HG03558 (cell line): Measurements from ENCODE around the gene RNF213.

ENCODE experiments used
- ATAC-seq: cut with Tn5 transposase; IDR thresholded peaks from one replicate; pipeline ENCODE4 v1.9.1; 2021; ENCODE audit warnings: moderate number of reproducible peaks; ENCODE audit not compliant: unreplicated experiment; ENCODE audit errors: extremely low read depth

The RNF213 gene

DNA sequence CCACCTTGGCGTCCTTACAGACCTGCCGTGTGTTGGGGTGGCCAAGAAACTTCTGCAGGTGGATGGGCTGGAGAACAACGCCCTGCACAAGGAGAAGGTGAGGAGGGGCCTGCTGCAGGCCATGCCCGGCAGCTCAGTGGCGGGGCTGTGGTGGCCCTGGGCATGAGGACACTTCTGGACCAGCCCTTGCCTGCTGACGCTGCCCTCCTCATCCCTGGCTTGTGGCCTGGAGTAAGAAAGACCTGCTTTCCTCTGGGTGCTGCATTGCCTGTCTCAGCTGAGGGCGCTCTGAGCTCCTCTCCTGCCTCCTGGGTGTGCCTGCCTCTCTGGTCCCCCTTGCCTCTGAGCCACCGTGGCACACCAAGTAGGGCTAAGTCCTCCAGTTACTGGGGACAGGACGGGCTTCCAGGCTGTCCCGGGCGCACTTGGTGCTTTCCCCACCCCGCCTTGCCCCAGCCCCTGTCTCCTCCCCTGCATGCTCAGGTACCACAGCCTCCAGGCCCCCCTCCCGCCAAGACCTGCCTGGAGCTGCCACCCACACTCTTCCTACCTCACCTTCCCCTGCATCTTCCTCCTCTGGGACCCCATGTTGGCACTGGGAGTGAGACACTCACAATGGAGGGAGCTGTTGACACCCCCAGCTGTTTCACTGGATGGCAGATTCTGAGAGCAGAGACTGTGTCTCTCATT lies 163.0 kb downstream of the RNF213 start:
- ATAC-seq, result no peak

DNA sequence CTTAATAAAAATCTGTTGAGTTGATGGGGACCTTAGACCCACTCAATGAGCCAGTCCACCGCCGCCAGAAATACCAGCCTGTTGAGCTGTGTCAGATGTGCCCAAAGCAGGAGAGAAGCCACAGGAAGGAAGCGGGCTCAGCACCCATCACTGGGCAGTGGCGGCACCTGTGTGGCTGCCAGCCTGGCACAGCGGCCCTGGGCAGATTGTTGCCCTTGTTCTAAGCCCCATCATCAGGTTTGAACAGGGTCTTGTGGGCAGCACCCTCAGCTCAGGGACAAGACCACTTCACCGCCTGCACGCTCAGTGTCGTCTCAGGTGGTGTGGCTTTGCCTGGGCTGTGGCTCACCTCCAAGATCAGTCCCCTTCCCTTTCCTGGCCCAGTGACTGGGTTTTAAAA lies 163.6 kb downstream of the RNF213 start:
- ATAC-seq, result no peak

DNA sequence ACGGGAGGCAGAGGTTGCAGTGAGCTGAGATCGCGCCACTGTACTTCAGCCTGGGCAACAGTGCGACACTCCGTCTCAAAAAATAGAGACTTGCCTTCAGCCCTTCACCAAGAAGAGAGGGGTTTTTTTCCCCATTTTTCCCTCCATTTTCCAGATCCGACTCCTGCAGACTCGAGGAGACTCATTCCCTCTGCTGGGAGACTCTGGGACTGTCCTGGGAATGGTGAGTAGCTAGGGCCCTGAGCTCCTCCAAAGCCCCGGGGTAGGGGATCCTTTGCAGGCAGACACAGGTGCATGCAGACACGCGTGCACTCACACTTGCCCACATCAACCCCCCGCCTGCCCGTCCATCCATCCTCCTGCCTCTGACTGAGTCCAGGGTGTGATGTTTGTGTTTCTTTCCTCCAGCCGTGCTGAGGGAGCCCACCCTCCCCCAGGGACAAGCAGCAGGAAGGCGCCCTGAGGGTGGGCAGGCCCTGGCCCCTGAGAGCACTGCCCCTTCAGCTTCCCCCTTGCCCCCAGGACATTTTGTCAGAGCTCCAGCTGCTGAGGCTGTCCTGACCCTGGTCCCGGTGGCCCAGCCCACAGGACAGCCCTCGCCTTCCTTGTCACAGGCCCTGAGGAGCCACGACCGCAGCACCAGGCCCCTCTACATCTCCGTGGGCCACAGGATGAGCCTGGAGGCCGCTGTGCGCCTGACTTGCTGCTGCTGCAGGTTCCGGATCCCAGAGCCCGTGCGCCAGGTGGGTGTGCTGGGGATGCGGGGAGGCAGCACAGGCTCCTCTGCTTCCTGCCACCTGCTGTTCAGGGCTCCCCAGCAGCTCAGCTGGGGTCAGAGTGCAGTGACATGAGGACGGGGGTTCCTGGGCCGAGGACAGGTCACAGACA lies 164.5 kb downstream of the RNF213 start:
- no peak for ATAC-seq

DNA sequence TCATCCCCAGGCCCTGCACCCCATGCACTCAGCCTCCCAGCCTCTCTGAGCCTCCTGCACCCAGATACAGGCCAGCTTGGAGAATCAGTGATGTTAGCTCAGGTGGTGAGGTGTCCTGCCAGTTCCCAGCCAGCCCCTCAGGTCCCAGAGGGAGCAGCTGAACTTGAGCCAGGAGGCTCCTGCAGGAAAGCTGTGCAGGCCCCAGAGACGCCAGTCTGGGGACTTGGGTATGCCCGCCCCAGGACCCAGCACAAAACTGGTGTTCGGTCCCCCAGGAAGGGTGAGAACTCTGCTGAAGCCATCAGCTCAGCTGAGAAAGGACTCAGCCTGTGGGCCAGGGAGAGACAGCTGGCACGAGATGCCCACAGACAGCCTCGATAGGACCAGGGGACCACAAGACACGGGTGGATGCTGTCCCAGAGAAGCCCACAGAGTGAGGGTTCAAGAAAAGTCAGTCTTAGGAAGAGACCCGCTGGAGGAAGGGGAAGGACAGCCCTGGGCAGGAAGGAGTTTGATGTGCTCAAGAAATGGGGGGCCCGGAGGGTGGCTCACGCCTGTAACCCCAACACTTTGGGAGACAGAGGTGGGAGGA lies 165.3 kb downstream of the RNF213 start:
- no peak for ATAC-seq

DNA sequence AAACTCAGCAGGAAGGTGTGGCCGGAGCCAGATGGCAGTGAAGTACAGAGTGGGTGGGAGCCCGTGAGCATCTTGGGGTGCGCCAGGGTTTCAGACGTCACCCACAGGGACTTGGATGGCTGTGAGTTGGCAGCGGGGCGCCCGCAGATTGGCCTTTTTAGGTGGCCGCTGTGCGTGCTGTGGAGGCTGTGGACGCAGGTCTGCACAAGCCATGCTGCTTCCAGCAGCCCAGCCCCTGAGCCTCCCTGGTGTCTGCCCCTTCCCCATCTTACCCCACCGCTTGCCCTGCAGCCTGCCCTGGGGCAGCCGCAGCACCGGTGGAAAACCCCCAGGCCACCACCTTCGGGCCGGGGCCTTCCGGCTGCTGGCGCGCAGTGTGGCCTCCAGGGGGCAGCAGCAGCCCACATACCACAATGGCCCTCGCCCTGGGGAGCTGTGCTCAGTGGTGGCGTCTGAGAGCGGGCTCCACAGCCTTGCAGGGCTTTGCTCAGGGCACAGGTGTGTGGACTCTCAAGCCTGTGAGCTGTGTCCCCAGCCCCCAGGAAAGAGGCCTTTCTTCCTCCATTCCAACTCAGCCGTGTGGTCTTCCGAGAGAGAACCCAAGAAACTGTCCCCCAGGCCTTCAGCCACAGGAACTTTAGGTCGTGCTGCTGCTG lies 166.1 kb downstream of the RNF213 start:
- ATAC-seq, result no peak

DNA sequence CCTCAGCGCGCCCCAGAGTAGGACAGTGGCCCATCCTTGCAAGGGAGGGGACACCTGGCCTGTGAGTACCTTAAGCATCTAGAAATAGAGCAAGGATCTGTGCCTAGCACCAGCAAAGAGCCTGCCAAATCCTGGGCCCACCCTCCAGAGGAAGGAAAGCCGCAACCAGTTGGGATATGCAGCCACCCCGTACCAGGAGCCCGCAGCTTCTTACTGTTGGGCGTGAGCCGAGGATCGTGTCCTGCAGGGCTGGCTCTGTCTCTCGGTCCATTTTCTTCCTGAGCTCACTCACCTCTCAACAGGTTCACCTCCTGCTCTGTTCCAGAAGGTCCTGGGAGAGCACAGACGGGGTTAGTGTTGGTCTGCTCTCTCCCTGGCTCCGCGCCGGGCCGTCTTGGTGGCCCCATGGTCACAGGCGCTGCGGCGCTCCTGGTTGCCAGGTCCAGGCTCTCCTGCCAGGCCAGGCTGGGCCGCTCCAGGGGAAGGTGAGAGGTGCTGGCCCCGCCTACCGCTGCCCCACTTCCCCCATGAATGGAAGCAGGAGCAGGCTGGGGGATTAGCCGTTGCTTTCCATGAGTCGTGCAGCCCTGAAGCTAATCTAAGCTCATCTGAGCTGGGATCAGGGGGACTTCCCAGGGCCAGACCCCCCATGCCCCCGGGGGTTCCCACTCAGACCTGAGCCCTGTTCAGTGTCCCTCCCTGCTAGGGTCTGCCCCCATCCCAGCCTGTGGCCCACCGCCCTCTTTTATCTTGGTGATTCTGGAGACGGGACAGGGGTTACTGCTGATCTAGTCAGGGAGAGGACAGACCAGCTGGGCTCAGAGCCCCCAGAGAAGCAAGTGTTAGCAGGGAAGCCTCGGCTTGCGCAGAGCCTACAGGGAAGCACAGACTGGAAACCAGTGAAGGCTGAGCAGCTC lies 167.0 kb downstream of the RNF213 start:
- ATAC-seq, result no peak

DNA sequence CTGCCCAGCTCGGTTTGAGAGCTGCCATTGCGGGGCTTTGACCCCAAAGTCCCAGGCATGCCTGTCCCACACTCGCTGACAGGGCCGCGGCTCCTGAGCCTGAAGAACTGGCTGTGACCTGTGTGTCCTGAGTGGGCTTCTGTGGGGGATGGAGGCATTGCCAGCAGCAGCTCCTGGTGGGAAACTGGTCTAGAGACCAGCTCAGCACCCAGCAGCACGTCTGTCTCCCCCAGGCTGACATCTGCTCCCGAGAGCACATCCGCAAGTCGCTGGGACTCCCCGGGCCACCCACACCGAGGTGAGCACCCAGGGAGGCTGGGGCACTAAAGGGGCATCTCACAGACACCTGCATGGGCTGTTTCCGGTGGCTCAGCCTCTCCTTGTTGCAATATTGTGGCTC lies 167.7 kb downstream of the RNF213 start:
- ATAC-seq, result no peak

DNA sequence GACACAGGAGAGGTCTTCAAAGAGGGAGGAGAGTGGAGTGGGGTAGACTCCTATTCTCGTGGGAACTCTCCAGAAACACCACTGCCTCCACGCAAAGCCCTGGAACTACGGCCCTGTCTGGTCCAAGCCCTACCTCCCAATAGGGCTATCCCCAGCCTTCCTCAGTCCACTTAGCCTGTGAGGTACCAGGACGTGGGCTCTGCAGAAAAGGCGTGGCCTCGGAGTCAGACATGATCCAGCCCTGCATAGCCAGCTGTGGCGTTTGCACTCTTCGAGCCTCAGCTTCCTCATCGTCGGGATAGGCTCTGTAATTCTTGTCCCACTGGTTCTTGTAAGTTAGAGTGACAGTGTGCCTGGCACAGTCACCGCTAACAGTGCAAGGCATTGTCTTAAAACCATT lies 168.1 kb downstream of the RNF213 start:
- ATAC-seq, result no peak

DNA sequence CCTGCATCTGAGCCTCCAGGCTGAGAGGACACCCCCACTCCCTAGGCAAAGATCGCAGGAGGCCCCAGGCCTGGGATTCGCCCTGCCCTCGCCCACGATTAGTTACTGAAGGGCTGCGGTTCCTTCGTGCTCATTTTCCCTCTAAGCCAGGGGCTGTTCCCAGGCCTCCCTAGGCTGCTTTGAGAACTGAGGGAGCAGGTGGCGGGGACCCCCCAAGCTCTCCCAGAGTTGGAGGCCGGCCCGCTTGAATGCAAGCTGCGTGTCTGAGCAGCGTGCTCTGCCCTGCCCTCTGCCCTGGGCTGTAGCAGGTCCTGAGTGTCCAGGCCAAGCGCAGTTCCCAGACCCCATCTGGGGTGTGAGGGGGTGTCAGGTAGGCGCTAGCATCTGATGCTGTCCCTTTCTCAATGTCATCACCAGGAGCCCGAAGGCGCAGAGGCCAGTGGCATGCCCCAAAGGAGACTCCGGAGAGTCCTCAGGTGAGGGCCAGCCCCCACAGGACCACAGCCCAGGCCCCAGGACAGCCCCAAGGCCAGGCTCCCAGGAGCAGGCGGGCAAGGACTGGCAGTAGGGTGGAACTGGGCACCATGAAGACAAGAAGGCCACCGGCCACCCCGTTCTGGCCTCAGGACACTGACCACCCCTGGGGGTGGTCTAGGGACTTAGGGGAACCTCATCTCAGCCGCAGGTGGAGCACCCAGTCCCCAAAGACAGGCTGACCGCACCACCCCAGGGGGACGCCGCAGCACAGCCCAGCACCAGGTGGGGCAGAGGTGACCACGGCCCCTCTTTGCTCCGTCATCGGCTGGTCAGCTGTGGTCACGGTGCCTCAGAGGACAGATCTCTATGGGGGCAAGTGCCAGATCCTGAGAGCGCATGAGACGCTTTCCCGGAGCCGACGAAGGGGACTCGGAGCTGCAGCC lies 169.0 kb downstream of the RNF213 start:
- ATAC-seq, result no peak

DNA sequence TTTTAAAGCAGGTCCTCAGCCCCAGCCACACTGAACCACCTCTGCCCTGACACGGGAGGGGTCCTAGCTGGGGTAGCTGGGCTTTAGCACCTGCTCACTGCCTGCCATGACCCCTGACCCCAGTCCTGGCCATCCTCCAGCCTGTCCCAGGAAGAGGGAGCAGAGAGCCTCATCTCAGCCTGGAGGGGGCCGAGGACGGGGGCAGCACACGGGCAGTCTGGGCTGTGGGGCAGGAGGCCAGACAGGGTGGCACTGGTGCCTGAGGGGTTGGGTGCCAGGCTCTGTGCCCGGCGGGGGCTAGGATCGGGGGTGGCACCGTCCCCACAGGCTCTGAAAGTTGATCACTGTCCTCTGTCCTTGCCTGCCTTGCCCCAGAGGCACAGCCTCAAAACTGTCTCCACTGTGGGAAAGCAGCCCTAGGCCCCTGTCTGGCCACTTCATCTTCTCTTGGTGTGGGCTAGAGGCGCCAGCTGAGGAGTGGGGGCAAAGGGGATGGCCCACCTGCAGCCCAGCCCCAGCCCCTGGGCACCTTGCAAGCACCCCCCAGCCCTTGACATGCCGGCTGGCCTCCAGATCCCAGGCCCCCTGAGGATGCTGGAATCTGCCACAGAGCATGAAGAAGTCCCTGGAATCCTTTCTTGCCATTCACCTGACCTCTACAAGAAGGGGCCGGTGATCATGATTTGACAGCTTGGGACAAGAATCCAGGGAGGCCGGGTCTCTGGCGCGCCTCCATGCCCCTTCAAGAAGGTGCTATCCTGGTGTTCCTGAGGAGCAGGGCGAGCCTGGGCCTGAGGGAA lies 170.0 kb downstream of the RNF213 start:
- no peak for ATAC-seq

DNA sequence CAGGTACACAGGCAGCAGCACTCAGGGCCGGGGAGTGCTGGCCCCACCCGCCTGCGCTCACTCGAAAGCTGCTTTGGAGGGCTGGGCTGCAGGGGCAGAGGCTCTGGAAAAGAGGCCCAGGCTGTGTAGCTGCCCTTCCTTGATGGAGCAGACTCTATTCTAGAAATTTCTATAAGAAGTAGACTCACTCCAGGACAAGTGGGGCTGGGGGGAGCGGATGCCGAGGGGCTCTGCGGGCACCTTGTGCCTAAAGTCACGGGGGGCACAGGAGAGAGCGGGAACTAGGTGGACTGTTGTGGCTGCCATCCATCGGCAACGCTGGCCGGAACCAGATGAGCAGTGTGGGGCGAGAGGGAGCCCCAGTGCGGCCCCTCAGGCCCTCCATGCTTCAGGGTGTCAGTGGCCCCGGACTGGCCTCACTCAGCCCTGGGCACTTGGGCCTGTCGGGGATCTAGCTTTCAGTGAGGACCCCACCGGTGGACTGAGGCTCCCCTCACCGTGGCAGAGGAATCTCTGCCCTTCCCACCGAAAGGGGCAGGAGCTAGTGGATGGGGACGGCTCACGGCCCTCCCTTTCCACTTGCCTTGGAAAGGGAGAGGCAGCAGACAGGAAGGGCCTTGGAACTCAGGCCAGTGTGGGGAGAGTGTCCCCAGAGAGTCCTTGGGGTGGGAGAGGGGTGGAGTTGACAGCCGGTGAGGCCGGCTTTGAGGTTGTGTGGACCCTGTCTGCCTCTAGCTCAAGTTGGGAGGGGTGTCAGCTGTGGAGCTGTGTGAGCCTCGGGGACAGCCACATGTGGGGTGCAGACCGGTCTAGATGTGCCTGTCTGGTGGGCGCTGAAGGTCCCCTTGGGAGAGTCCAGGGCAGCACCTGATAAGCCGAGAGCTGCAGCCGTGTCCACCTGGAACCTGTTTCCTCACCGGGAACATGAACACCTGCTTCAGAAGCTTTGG lies 170.9 kb downstream of the RNF213 start:
- ATAC-seq, result no peak

DNA sequence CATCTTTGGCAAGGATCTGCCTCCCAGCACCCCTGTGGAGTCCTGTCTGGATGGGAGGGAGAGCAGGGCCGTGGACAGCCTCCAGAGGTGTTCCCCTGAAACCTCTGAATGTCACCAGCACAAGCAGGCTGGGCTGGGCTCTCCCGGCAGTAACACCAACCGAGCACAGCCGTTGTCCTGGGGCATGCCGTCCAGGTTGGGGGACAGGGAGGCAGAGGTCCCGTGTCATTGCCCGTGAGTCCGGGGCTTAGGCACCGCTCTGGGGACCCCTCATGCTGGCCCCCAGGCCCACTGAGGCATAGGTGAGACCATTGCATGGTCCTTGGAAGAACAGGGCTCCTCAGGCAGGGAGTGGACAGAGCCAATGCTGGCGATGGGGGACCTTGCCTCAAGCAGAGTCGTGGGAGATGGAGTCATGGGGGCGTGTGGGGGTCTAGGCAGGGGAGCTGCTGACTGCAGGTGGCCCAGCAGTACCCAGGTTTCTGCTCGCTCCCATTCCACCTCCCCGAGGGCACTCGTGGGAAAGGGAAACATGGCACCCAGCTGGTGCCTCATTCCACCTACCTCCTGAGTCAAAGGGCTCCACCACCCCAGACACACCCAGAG lies 171.8 kb downstream of the RNF213 start:
- no peak for ATAC-seq

DNA sequence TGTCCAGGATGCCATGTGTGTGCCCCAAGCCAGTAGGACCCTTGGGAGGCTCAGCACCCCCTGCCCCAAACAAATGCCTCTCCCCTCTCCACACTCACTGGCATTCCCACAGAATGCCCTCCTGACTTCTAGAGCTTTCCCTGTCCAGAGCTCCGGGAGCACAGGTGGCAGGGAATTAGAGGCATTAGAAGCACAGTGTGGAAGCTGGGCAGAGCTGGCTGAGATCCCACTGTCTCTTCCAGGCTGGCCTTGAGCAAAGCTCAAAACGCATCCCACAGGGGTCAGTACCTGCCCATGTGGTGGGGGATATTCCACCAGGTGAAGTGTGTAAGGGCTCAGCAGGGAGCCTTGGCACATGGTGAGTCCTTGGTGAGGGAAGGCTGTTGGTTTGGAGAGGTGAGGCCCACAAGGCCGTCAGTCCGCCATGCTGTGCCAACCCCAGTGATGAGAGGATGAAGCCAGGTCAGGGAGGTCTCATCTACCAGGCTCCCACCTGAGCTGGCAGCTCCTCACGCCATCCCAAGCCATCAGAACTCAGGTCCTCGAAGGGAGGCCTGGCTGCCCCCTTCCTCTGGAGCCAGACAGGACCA lies 172.4 kb downstream of the RNF213 start:
- ATAC-seq, result no peak

DNA sequence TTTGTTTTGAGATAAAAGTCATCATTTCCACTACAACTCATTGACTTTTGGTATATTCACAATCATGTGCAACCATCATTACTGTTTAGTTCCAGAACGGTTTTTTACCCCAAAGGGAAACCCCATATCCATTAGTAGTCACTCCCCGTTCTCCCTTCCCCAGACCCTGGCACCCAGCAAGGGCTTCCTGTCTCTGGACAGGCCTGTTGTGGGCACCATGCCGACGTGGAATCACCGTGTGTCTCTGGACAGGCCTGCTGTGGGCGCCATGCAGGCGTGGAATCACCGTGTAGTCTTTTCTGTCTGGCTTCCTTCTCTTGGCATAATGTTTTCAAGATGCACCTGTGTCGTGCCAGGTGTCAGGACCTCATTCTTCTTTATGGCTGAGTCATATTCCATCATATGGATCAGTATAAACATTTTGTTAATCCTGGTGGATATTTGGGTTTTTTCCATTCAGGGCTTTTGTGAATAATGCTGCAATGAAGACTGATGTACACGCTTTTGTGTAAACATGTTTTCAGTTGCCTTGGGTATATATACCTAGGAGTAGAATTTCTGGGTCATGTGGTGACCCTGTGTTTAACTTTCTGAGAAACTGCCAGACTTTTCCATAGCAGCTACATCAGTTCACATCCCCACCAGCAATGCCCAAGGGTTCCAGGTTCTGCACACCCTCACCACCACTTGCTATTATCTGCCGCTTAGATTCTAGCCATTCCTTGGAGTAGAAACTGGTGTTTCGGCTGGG lies 173.4 kb downstream of the RNF213 start:
- no peak for ATAC-seq

DNA sequence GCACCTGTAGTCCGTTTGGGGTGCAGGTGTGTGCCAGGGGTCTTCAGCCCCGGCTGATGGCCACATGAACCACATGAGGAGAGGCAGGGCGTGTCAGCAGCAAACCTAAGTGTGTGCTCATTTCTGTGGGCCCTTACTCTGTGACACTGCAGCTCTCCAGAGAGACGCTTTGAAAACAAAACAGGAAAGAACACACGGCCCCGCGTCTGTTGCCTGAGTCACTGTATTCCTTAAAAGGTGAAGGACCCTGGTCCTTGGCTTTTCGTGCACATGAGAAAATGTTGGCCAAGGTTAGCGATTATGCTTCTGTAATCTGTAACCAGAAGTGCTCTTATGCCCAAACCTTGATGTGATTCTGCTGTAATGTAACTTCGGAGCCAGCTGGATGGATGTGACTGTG lies 176.9 kb downstream of the RNF213 start:
- ATAC-seq, result no peak
